Activated T-cell treated with anti-CD3 and anti-CD28 coated beads for 48 hours (primary cell): ENCODE measurements around the gene SLC28A1.

Source experiments
- DNase-seq: peaks from one replicate; pipeline ENCODE4 v3.0.0-alpha.2; 2020; ENCODE audit warnings: low read depth

The SLC28A1 gene

GRCh38 chr15:84886211-84886983 is 1.9 kb downstream of the SLC28A1 start:
- DNase-seq, result no peak

- no peak for DNase-seq
Observed at GRCh38 chr15:84886984-84887299, 2.5 kb downstream of the SLC28A1 start.

GRCh38 chr15:84887938-84888337 is 3.5 kb downstream of the SLC28A1 start:
- no peak for DNase-seq

GRCh38 chr15:84888639-84889038 is 4.2 kb downstream of the SLC28A1 start:
- no peak for DNase-seq

GRCh38 chr15:84889313-84889990 is 5.0 kb downstream of the SLC28A1 start:
- DNase-seq, result no peak

GRCh38 chr15:84889991-84890669 is 5.7 kb downstream of the SLC28A1 start:
- no peak for DNase-seq

- DNase-seq, result no peak
Observed at GRCh38 chr15:84890670-84891162, 6.3 kb downstream of the SLC28A1 start.

GRCh38 chr15:84891339-84891738 is 6.9 kb downstream of the SLC28A1 start:
- DNase-seq, result no peak

- no peak for DNase-seq
Observed at GRCh38 chr15:84892786-84893307, 8.4 kb downstream of the SLC28A1 start.

- no peak for DNase-seq
Observed at GRCh38 chr15:84893607-84894006, 9.1 kb downstream of the SLC28A1 start.

GRCh38 chr15:84894736-84895425 is 10.4 kb downstream of the SLC28A1 start:
- no peak for DNase-seq

GRCh38 chr15:84898761-84899160 is 14.3 kb downstream of the SLC28A1 start:
- DNase-seq, result no peak

GRCh38 chr15:84899750-84900149 is 15.3 kb downstream of the SLC28A1 start:
- no peak for DNase-seq

- no peak for DNase-seq
Observed at GRCh38 chr15:84901540-84901939, 17.1 kb downstream of the SLC28A1 start.

GRCh38 chr15:84903751-84904150 is 19.3 kb downstream of the SLC28A1 start:
- DNase-seq, result no peak

GRCh38 chr15:84904419-84904818 is 20.0 kb downstream of the SLC28A1 start:
- DNase-seq, result no peak

- no peak for DNase-seq
Observed at GRCh38 chr15:84905016-84905916, 20.8 kb downstream of the SLC28A1 start.

GRCh38 chr15:84907731-84908130 is 23.3 kb downstream of the SLC28A1 start:
- DNase-seq, result no peak

- DNase-seq, result no peak
Observed at GRCh38 chr15:84908564-84908963, 24.1 kb downstream of the SLC28A1 start.

GRCh38 chr15:84909029-84909428 is 24.6 kb downstream of the SLC28A1 start:
- DNase-seq, result no peak

- no peak for DNase-seq
Observed at GRCh38 chr15:84909782-84910181, 25.3 kb downstream of the SLC28A1 start.
